K562 (cell line): ENCODE data around the gene URI1. TPM values are rescaled to one million over a fixed set of nuclear protein-coding genes. Genes with fewer than 3 reads are reported as not detected.

ENCODE experiments used
- ATAC-seq: fragments of 200-7000 bp; cut with Tn5 transposase; 3 replicates; pipeline ENCODE4 v1.9.1; 2020; ENCODE audit warnings: moderate library complexity
- BruUV-seq: library from RNA; stranded (reverse); fragments of 400-500 nt; replicated peaks from 2 replicates; lab custom pipeline; 2021; lab: Mats Ljungman, UMichigan
- CTCF ChIA-PET: fragments of 300-600 bp; formaldehyde crosslinking; extraction: SDS; loops from one replicate; lab custom pipeline; 2021; ENCODE audit warnings: low intra/inter-chr PET ratio; lab: Yijun Ruan, JAX
- POLR2A ChIA-PET: fragments of 300-600, 350-650 bp; sonication (Branson Sonifier 250); formaldehyde crosslinking; extraction: SDS; loops from one replicate; lab custom pipeline; 2021; ENCODE audit warnings: antibody characterized with exemption, inconsistent platforms; lab: Yijun Ruan, JAX
- DNase-seq, 4 experiments: peaks; one replicate each; pipeline versions ENCODE4 v3.0.0 to v3.0.0-alpha.2; 2011 to 2018; ENCODE audit warnings: low spot score in 3 of 4, mixed read lengths in 3 of 4; ENCODE audit errors: extremely low read depth in 1 of 4
- FAIRE-seq: peaks from 2 replicates; lab custom pipeline; 2011; peaks lifted over from hg19 to GRCh38; lab: Jason Lieb, UNC
- H2AFZ ChIP-seq: 2 replicates; pipeline ENCODE4 v1.6.0; 2011; ENCODE audit warnings: low read depth, low read length, control low read depth, inconsistent platforms
- H3K27ac ChIP-seq: fragments of 200-600 bp; 3 replicates; pipeline ENCODE4 v1.8.0; 2011; ENCODE audit warnings: low read depth, mild to moderate bottlenecking, control low read depth, inconsistent platforms, low read length, moderate library complexity, mixed read lengths; ENCODE audit errors: extremely low read depth
- H3K27me3 ChIP-seq, 2 experiments: fragments of 300-600 bp in 1 of 2; 2 replicates in 1 of 2; 3 replicates in 1 of 2; pipeline versions ENCODE4 v1.6.0 to v1.8.0; 2011; ENCODE audit warnings: inconsistent platforms in 2 of 2, low read length in 2 of 2, mild to moderate bottlenecking in 1 of 2, mixed read lengths in 1 of 2, moderate library complexity in 1 of 2; ENCODE audit not compliant: control insufficient read depth in 2 of 2, insufficient read depth in 2 of 2
- H3K36me3 ChIP-seq: fragments of 300-600 bp; 3 replicates; pipeline ENCODE4 v1.8.0; 2011; ENCODE audit warnings: mild to moderate bottlenecking, low read length, inconsistent platforms; ENCODE audit not compliant: control insufficient read depth, insufficient read depth
- H3K4me1 ChIP-seq, 2 experiments: fragments of 200-600 bp in 1 of 2; replicated peaks in 1 of 2; 2 replicates in 1 of 2; 3 replicates in 1 of 2; pipeline versions ENCODE4 v1.5.1 to v1.8.0; 2011; ENCODE audit warnings: inconsistent platforms in 2 of 2, low read length in 2 of 2, mild to moderate bottlenecking in 1 of 2, mixed read lengths in 1 of 2, moderate library complexity in 1 of 2; ENCODE audit not compliant: control insufficient read depth in 2 of 2, insufficient read depth in 2 of 2
- H3K4me2 ChIP-seq: 2 replicates; pipeline ENCODE4 v1.6.1; 2011; ENCODE audit warnings: low read length, control low read depth, inconsistent platforms, mixed read lengths; ENCODE audit not compliant: insufficient read depth
- H3K4me3 ChIP-seq: fragments of 200-600 bp; sonication (generic), shearing (Covaris generic); 2 replicates; pipeline ENCODE4 v1.5.1; 2016; ENCODE audit warnings: control low read depth, inconsistent platforms
- H3K79me2 ChIP-seq: fragments of 200-600 bp; 3 replicates; pipeline ENCODE4 v1.8.0; 2011; ENCODE audit warnings: low read length, inconsistent platforms; ENCODE audit not compliant: control insufficient read depth, insufficient read depth
- H3K9ac ChIP-seq, 2 experiments: 2 replicates each; pipeline versions ENCODE4 v1.6.0 to v1.6.1; 2011; ENCODE audit warnings: low read depth in 2 of 2, low read length in 2 of 2, control low read depth in 1 of 2, inconsistent platforms in 1 of 2, mild to moderate bottlenecking in 1 of 2, mixed read lengths in 1 of 2; ENCODE audit not compliant: insufficient read depth in 1 of 2
- H3K9me1 ChIP-seq: one replicate; pipeline ENCODE4 v1.6.0; 2011; ENCODE audit warnings: inconsistent platforms, mild to moderate bottlenecking, low read length, moderate library complexity; ENCODE audit not compliant: control insufficient read depth, insufficient read depth
- H3K9me3 ChIP-seq: replicated peaks from 2 replicates; pipeline ENCODE4 v1.5.1; 2011; ENCODE audit warnings: low read depth, low read length, inconsistent platforms; ENCODE audit not compliant: control insufficient read depth, insufficient read depth
- H4K20me1 ChIP-seq: replicated peaks from 2 replicates; pipeline ENCODE4 v1.6.1; 2011; ENCODE audit warnings: low read length, inconsistent platforms, mixed read lengths; ENCODE audit not compliant: control insufficient read depth, insufficient read depth
- CEBPG ChIP-seq, 3 experiments: fragments of 200-800 bp in 1 of 3; sonication (Bioruptor generic) in 1 of 3; sonication (generic) in 1 of 3; formaldehyde crosslinking in 1 of 3; IDR thresholded peaks in 2 of 3; conservative IDR thresholded peaks in 1 of 3; 2 replicates each; pipeline versions ENCODE4 v1.6.1 to v1.8.0; 2016 to 2022; ENCODE audit warnings: missing compliant biosample characterization in 2 of 3, missing genetic modification characterization in 2 of 3, mild to moderate bottlenecking in 1 of 3, missing genetic modification reagents in 1 of 3
- CGGBP1 ChIP-seq: fragments of 250-450 bp; sonication (Bioruptor Pico); IDR thresholded peaks from 2 replicates; pipeline ENCODE4 v1.9.0; 2021; ENCODE audit warnings: mild to moderate bottlenecking
- SMARCE1 ChIP-seq: fragments of 450-650 bp; IDR thresholded peaks from 2 replicates; pipeline ENCODE4 v1.7.1; 2016; ENCODE audit warnings: mild to moderate bottlenecking
- XRCC4 ChIP-seq: IDR thresholded peaks from one replicate; pipeline ENCODE4 v1.6.1; 2011; ENCODE audit not compliant: insufficient read depth, insufficient read length; ENCODE audit errors: extremely low read depth
- ZNF124 ChIP-seq: sonication (generic); formaldehyde crosslinking; IDR thresholded peaks from 2 replicates; pipeline ENCODE4 v1.8.1; 2022; ENCODE audit warnings: missing genetic modification reagents
- ZNF318 ChIP-seq, 2 experiments: fragments of 450-650 bp; IDR thresholded peaks; 2 replicates each; pipeline ENCODE4 v1.6.1; 2016; ENCODE audit warnings: mild to moderate bottlenecking in 2 of 2, borderline replicate concordance in 1 of 2, low read depth in 1 of 2, moderate library complexity in 1 of 2
- ZNF41 ChIP-seq: fragments of 250-450 bp; sonication (Bioruptor Pico); conservative IDR thresholded peaks from 2 replicates; pipeline ENCODE4 v1.4.0; 2020; ENCODE audit warnings: mild to moderate bottlenecking
- WGBS: fragments of 100-300 bp; shearing (Covaris generic); methylation state at CpG from one replicate; pipeline ENCODE4 v1.1.6; 2016; ENCODE audit warnings: low coverage, mixed read lengths; ENCODE audit not compliant: insufficient coverage; ENCODE audit errors: missing lambda C conversion rate; 5-methylcytosine and 5-hydroxymethylcytosine counted together
- in situ Hi-C: fragments of 300-500 bp; cut with MboI; formaldehyde crosslinking; loops from 4 replicates; pipeline ENCODE4 v1.15.0; 2018; ENCODE audit warnings: inconsistent platforms, mixed read lengths
- intact Hi-C: fragments of 100-400 bp; cut with micrococcal nuclease; formaldehyde crosslinking; loops from 2 replicates; pipeline ENCODE4 v1.14.2; 2022
- polyA plus RNA-seq, 8 experiments: library from polyadenylated mRNA; depleted of rRNA in 4 of 8; stranded (reverse) in 5 of 8; unstranded in 3 of 8; fragments of >200 nt; fragmentation: Nextera tagmentation in 2 of 8; fragmentation: Illumina TruSeq in 1 of 8; extraction: Ambion mirVana in 2 of 8; extraction: Trizol in 1 of 8; gene quantifications; 2 replicates each; pipeline versions ENCODE4 v1.2.1 to v1.2.3, GENCODE V29; 2011 to 2014; ENCODE audit warnings: inconsistent platforms in 1 of 8, missing spikeins in 1 of 8
- total RNA-seq, 7 experiments: library from RNA; depleted of rRNA in 6 of 7; stranded (reverse); fragments of >200 nt in 6 of 7; fragmentation: Illumina TruSeq in 2 of 7; extraction: Trizol in 2 of 7; gene quantifications; 2 replicates each; pipeline versions ENCODE4 v1.2.1 to v1.2.3, GENCODE V29; 2011 to 2021; ENCODE audit warnings: low replicate concordance in 1 of 7

Gene URI1
- total and polyA plus RNA-seq, 9 of the 15 experiments (the other 6 are each of a cell fraction or from before 2014, with no cell fraction given): 16.9 to 87.4 (median 63.9) TPM

GRCh38 chr19:29914933-29915332 lies 27.1 kb upstream of the URI1 start:
- H3K27me3 ChIP-seq: peaks cover 0 to 9% of the 10 kb centered on the region in 2 experiments; a peak in 4 of 5 replicates
- FAIRE-seq (no peak), ATAC-seq (no peak), DNase-seq (no peak)
- H3K9me1 ChIP-seq: no peaks in the 10 kb centered on the region
- no TSS peak for BruUV-seq
- 0% methylated on average over 3 of the region's 3 CpGs for WGBS
- no peaks in the 10 kb centered on the region for H3K9me3 ChIP-seq
- no peaks in the 10 kb centered on the region; a peak in 1 of 5 replicates for H3K4me1 ChIP-seq
- no peak overlapping the region for H3K4me2 ChIP-seq
- in situ Hi-C loops (no loop called here), intact Hi-C loops (no loop called here)
- POLR2A ChIA-PET: interaction anchor here (0.9 kb wide), 1 partner anchor 18 kb away, joined by 4 read pairs; no protein-coding TSS in a partner anchor
- no peak overlapping the region for H2AFZ ChIP-seq
- H3K9ac ChIP-seq: no peak overlapping the region
- H4K20me1 ChIP-seq: no peaks in the 10 kb centered on the region
- CTCF ChIA-PET: no interaction called here
- H3K79me2 ChIP-seq: no peaks in the 10 kb centered on the region
- H3K27ac ChIP-seq: no peak overlapping the region
- TF ChIP-seq CEBPG (CRISPR knock-in tag; IDR thresholded peaks at IDR 0.05) (no peak), CEBPG (tag; conservative IDR thresholded peaks at IDR 0.05 in 1 of 2, IDR thresholded peaks at IDR 0.05 in 1 of 2) (no peak), CGGBP1 (CRISPR knock-in tag) (no peak), ZNF124 (CRISPR knock-in tag) (no peak), XRCC4 (no peak), ZNF318 (IDR thresholded peaks at IDR 0.05; ENCODE audit: borderline replicate concordance in 1 of 2, low read depth in 1 of 2) (no peak), ZNF41 (CRISPR knock-in tag) (no peak), SMARCE1 (no peak)
- H3K4me3 ChIP-seq: no peak overlapping the region
- no peaks in the 10 kb centered on the region for H3K36me3 ChIP-seq
